SK-N-SH (cell line): ENCODE results near the gene MAP2K5. TPM values are rescaled to one million over a fixed set of nuclear protein-coding genes. Genes with fewer than 3 reads are reported as not detected.

Source experiments
- CTCF ChIA-PET: fragments of 300-600, 350-600 bp; formaldehyde crosslinking; extraction: SDS; loops from one replicate; lab custom pipeline; 2021; lab: Yijun Ruan, JAX
- POLR2A ChIA-PET: fragments of 350-600 bp; sonication (Branson Sonifier 250); formaldehyde crosslinking; extraction: SDS; loops from one replicate; lab custom pipeline; 2020; ENCODE audit warnings: antibody characterized with exemption, inconsistent platforms; lab: Yijun Ruan, JAX
- DNase-seq: peaks from one replicate; pipeline ENCODE4 v3.0.0; 2012
- H2AFZ ChIP-seq: fragments of 200-600 bp; sonication (generic); 2 replicates; pipeline ENCODE4 v1.8.1; 2016; ENCODE audit warnings: antibody characterized with exemption, mild to moderate bottlenecking, low read depth
- H3F3A ChIP-seq: fragments of 200-600 bp; sonication (generic); replicated peaks from 2 replicates; pipeline ENCODE3; 2016; ENCODE audit warnings: antibody characterized with exemption, mild to moderate bottlenecking; ENCODE audit not compliant: insufficient read depth
- H3K27ac ChIP-seq, 2 experiments: fragments of 200-500 bp in 1 of 2; fragments of 200-600 bp in 1 of 2; sonication (Bioruptor generic) in 1 of 2; sonication (generic), shearing (Covaris generic) in 1 of 2; 2 replicates each; pipeline versions ENCODE4 v1.5.1 to v1.6.1; 2014 to 2016; ENCODE audit warnings: low read depth in 2 of 2, inconsistent platforms in 1 of 2, low read length in 1 of 2, mild to moderate bottlenecking in 1 of 2, mixed read lengths in 1 of 2
- H3K27me3 ChIP-seq: fragments of 200-600 bp; sonication (generic), shearing (Covaris generic); 2 replicates; pipeline ENCODE4 v1.6.1; 2016; ENCODE audit warnings: mixed run types; ENCODE audit not compliant: insufficient read depth
- H3K36me3 ChIP-seq, 2 experiments: fragments of 200-500 bp in 1 of 2; fragments of 200-600 bp in 1 of 2; sonication (Bioruptor generic) in 1 of 2; sonication (generic) in 1 of 2; replicated peaks in 1 of 2; 2 replicates each; pipeline versions ENCODE3 to v1.5.1; 2014 to 2016; ENCODE audit warnings: low read length in 1 of 2, mild to moderate bottlenecking in 1 of 2; ENCODE audit not compliant: insufficient read depth in 2 of 2, control insufficient read depth in 1 of 2
- H3K4me1 ChIP-seq, 2 experiments: fragments of 200-500 bp in 1 of 2; fragments of 200-600 bp in 1 of 2; sonication (Bioruptor generic) in 1 of 2; sonication (generic), shearing (Covaris generic) in 1 of 2; 2 replicates each; pipeline versions ENCODE4 v1.5.1 to v1.6.1; 2014 to 2016; ENCODE audit warnings: low read depth in 1 of 2, low read length in 1 of 2, mixed run types in 1 of 2; ENCODE audit not compliant: insufficient read depth in 2 of 2, control insufficient read depth in 1 of 2
- H3K4me2 ChIP-seq: fragments of 200-600 bp; sonication (generic), shearing (Covaris generic); 2 replicates; pipeline ENCODE4 v1.6.1; 2017; ENCODE audit warnings: mixed run types
- H3K4me3 ChIP-seq, 2 experiments: fragments of 200-500 bp in 1 of 2; fragments of 200-600 bp in 1 of 2; sonication (Bioruptor generic) in 1 of 2; sonication (generic), shearing (Covaris generic) in 1 of 2; 2 replicates each; pipeline versions ENCODE4 v1.5.1 to v1.8.1; 2014 to 2016; ENCODE audit warnings: low read depth in 2 of 2, inconsistent platforms in 1 of 2, low read length in 1 of 2, mild to moderate bottlenecking in 1 of 2, mixed read lengths in 1 of 2, moderate library complexity in 1 of 2
- H3K79me2 ChIP-seq: fragments of 200-600 bp; sonication (generic); 2 replicates; pipeline ENCODE4 v1.8.1; 2017; ENCODE audit warnings: mild to moderate bottlenecking; ENCODE audit not compliant: insufficient read depth
- H3K9ac ChIP-seq: fragments of 200-600 bp; sonication (generic); 2 replicates; pipeline ENCODE4 v1.6.1; 2017; ENCODE audit warnings: mixed run types
- H3K9me2 ChIP-seq: fragments of 200-600 bp; sonication (generic); 2 replicates; pipeline ENCODE4 v1.6.1; 2017; ENCODE audit warnings: mixed run types
- H3K9me3 ChIP-seq: fragments of 200-600 bp; sonication (generic); 2 replicates; pipeline ENCODE4 v1.6.1; 2017; ENCODE audit warnings: mixed run types, mild to moderate bottlenecking, moderate library complexity
- H4K20me1 ChIP-seq: fragments of 200-600 bp; sonication (generic); 2 replicates; pipeline ENCODE4 v1.6.1; 2017; ENCODE audit warnings: mild to moderate bottlenecking, mixed run types; ENCODE audit not compliant: insufficient read depth
- CHD2 ChIP-seq: fragments of 150-350 bp; IDR thresholded peaks from 2 replicates; pipeline ENCODE4 v1.6.1; 2018; ENCODE audit warnings: low read length; ENCODE audit not compliant: partially characterized antibody
- CTCF ChIP-seq: fragments of 200-600 bp; sonication (generic); IDR thresholded peaks from 2 replicates; pipeline ENCODE4 v1.6.1; 2017; ENCODE audit warnings: antibody characterized with exemption, mild to moderate bottlenecking, moderate library complexity
- ELF1 ChIP-seq: IDR thresholded peaks from 2 replicates; pipeline ENCODE4 v1.4.0; 2012
- FOXJ3 ChIP-seq: sonication (generic); formaldehyde crosslinking; IDR thresholded peaks from 2 replicates; pipeline ENCODE4 v1.5.1; 2020; ENCODE audit warnings: mild to moderate bottlenecking, missing genetic modification reagents
- GABPA ChIP-seq: IDR thresholded peaks from 2 replicates; pipeline ENCODE4 v1.4.0; 2012; ENCODE audit warnings: low read depth, mild to moderate bottlenecking
- JUND ChIP-seq: IDR thresholded peaks from 2 replicates; pipeline ENCODE4 v1.4.0; 2012
- MAX ChIP-seq: IDR thresholded peaks from 2 replicates; pipeline ENCODE4 v1.4.0; 2012; ENCODE audit warnings: low read depth
- NFIC ChIP-seq: IDR thresholded peaks from 2 replicates; pipeline ENCODE4 v1.4.0; 2012; ENCODE audit warnings: borderline replicate concordance
- NRF1 ChIP-seq: IDR thresholded peaks from 2 replicates; pipeline ENCODE4 v1.6.1; 2012; ENCODE audit warnings: low read depth, mild to moderate bottlenecking, low read length
- POLR2AphosphoS5 ChIP-seq: IDR thresholded peaks from 2 replicates; pipeline ENCODE4 v1.6.1; 2012; ENCODE audit warnings: low read depth, low read length
- RAD21 ChIP-seq: IDR thresholded peaks from 2 replicates; pipeline ENCODE4 v1.6.1; 2012; ENCODE audit warnings: mild to moderate bottlenecking, low read length
- RCOR1 ChIP-seq: fragments of 150-350 bp; IDR thresholded peaks from 2 replicates; pipeline ENCODE4 v1.6.1; 2017; ENCODE audit warnings: antibody characterized with exemption, low read length
- REST ChIP-seq: IDR thresholded peaks from 2 replicates; pipeline ENCODE4 v1.6.1; 2012; ENCODE audit warnings: mild to moderate bottlenecking, low read depth, low read length, moderate library complexity
- SMC3 ChIP-seq: IDR thresholded peaks from 2 replicates; pipeline ENCODE4 v1.6.1; 2012; ENCODE audit warnings: low read depth, low read length, improper control_type of control experiment
- TAF1 ChIP-seq: IDR thresholded peaks from 2 replicates; pipeline ENCODE4 v1.6.1; 2012; ENCODE audit warnings: low read depth, mild to moderate bottlenecking, low read length, moderate library complexity, borderline replicate concordance
- TCF12 ChIP-seq: IDR thresholded peaks from 2 replicates; pipeline ENCODE4 v1.4.0; 2012
- USF2 ChIP-seq: fragments of 150-350 bp; IDR thresholded peaks from 2 replicates; pipeline ENCODE4 v1.6.1; 2017; ENCODE audit warnings: antibody characterized with exemption, low read length, low read depth, borderline replicate concordance
- YY1 ChIP-seq: IDR thresholded peaks from 2 replicates; pipeline ENCODE4 v1.4.0; 2012; ENCODE audit warnings: low read depth, mild to moderate bottlenecking
- WGBS: methylation state at CpG from one replicate; pipeline ENCODE4 v1.1.6; 2017; ENCODE audit warnings: low lambda C conversion rate; 5-methylcytosine and 5-hydroxymethylcytosine counted together
- polyA plus RNA-seq, 3 experiments: library from polyadenylated mRNA; depleted of rRNA; stranded (reverse); fragments of >200 nt; gene quantifications; 2 replicates each; pipeline ENCODE4 v1.2.3, GENCODE V29; 2012

Gene MAP2K5
- polyA plus RNA-seq, 1 of the 3 experiments (the other 2 are of a cell fraction) = 6.2 TPM

- TF ChIP-seq REST = 0 out of 2 replicates have a peak, but pooled peaks have one; percentile 15
- no peak for TF ChIP-seq ELF1
- no peak for TF ChIP-seq TCF12
- peak; percentile 71 for TF ChIP-seq RAD21
- peak; percentile 61 for TF ChIP-seq CTCF
- no peak for TF ChIP-seq TAF1
- no peak for TF ChIP-seq NRF1
Measured at GRCh38 chr15:67833710-67834511, 291.4 kb downstream of the MAP2K5 start (continued).

GRCh38 chr15:67834581-67835296 lies 292.2 kb downstream of the MAP2K5 start:
- WGBS = 69% methylated on average over 27 of the region's 59 CpGs
- TF ChIP-seq RCOR1 = no peak
- no peak for TF ChIP-seq REST
- TF ChIP-seq NFIC = no peak
- TF ChIP-seq ELF1 = no peak
- no peak for TF ChIP-seq GABPA
- TF ChIP-seq FOXJ3 = no peak
- TF ChIP-seq JUND = no peak
- no peak for TF ChIP-seq MAX
- TF ChIP-seq CHD2 = no peak
- TF ChIP-seq NRF1 = no peak
- no peak for TF ChIP-seq SMC3
- TF ChIP-seq YY1 = no peak
- TF ChIP-seq RAD21 = no peak
- TF ChIP-seq USF2 = no peak
- no peak for TF ChIP-seq POLR2AphosphoS5

More at GRCh38 chr15:67834581-67835296, 292.2 kb downstream of the MAP2K5 start:
- Histone ChIP-seq H3K9me3 (no peaks in the 10 kb centered on the region), H3K27ac (no peak overlapping the region), H3K36me3 (no peaks in the 10 kb centered on the region), H3F3A (peaks cover 8% of the 10 kb centered on the region), H3K4me1 (peaks cover 0 to 15% of the 10 kb centered on the region in 2 experiments; a peak in 2 of 4 replicates), H3K27me3 (no peaks in the 10 kb centered on the region), H3K4me2 (no peak overlapping the region), H3K4me3 (no peak overlapping the region), H4K20me1 (no peaks in the 10 kb centered on the region), H3K9me2 (no peaks in the 10 kb centered on the region), H2AFZ (no peak overlapping the region), H3K79me2 (no peaks in the 10 kb centered on the region), H3K9ac (no peak overlapping the region)
- ChIA-PET CTCF (interaction anchor here (0.7 to 9.4 kb wide), 12 partner anchors 10 to 890 kb away, joined by 3 to 123 read pairs (median 4); partner anchors contain the start of gene SKOR1), POLR2A (no interaction called here)
- no peak for DNase-seq
